Measurements from ENCODE around the gene HTRA1. TPM values are rescaled to one million over a fixed set of nuclear protein-coding genes. Genes with fewer than 3 reads are reported as not detected.

The HTRA1 gene
- total and polyA plus RNA-seq, 2 donors (not counting 1 experiment from before 2014, with no cell fraction given), result 109 to 216 TPM

DNA sequence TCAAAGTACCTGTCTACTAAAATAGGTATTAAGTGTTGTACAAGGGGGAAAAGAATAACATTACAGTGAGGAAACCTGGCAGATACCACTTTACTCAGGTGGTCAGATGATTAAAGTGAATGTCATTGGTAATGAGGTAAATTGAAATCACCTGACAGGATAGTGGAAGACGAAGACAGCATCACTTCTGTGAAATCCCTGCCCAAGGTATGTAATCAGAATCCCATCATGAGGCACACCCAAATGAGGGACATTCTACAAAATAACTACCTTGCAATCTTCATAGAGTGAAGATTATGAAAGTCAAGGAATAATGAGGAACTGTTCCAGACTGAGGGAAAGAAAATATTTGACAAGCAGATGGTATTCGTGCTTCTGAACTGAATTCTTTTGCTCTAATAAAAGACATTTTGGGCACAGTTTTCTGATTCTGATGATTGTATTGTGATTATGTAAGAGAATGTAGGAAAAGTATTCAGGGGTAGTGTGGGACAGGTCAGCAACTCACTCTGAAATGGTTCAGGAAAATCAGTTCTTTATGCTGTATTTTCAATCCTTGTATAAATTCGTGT lies 40.2 kb upstream of the HTRA1 start:
- no peaks in the 10 kb centered on the region for H3K27me3 ChIP-seq (ENCODE audit: control insufficient read depth, insufficient read depth, low read length)
- no peaks in the 10 kb centered on the region for H3K36me3 ChIP-seq (ENCODE audit: control insufficient read depth, insufficient read depth, low read length)
- no peaks in the 10 kb centered on the region for H3K9me3 ChIP-seq (ENCODE audit: control insufficient read depth, insufficient read depth, low read depth, low read length)
- H3K4me3 ChIP-seq (replicated peaks in 1 of 4; ENCODE audit: control extremely low read depth in 1 of 4, insufficient read depth in 1 of 4, low read depth in 3 of 4, low read length in 4 of 4), result no peak overlapping the region
- no peak overlapping the region for H2AFZ ChIP-seq (ENCODE audit: low read length)
- H3K27ac ChIP-seq (ENCODE audit: insufficient read depth, low read length), result peak overlapping the region; percentile 1
- no peaks in the 10 kb centered on the region for H3K79me2 ChIP-seq (ENCODE audit: control insufficient read depth, insufficient read depth, low read length)
- H3K9ac ChIP-seq (ENCODE audit: insufficient read depth, low read length), result no peak overlapping the region
- H3K4me2 ChIP-seq (ENCODE audit: extremely low read depth, insufficient read depth, low read length), result no peak overlapping the region
- TF ChIP-seq, protein P1, sequence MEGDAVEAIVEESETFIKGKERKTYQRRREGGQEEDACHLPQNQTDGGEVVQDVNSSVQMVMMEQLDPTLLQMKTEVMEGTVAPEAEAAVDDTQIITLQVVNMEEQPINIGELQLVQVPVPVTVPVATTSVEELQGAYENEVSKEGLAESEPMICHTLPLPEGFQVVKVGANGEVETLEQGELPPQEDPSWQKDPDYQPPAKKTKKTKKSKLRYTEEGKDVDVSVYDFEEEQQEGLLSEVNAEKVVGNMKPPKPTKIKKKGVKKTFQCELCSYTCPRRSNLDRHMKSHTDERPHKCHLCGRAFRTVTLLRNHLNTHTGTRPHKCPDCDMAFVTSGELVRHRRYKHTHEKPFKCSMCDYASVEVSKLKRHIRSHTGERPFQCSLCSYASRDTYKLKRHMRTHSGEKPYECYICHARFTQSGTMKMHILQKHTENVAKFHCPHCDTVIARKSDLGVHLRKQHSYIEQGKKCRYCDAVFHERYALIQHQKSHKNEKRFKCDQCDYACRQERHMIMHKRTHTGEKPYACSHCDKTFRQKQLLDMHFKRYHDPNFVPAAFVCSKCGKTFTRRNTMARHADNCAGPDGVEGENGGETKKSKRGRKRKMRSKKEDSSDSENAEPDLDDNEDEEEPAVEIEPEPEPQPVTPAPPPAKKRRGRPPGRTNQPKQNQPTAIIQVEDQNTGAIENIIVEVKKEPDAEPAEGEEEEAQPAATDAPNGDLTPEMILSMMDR (conservative IDR thresholded peaks at IDR 0.05 in 1 of 2, IDR thresholded peaks at IDR 0.05 in 1 of 2; ENCODE audit: low read depth in 1 of 2, low read length in 2 of 2), result no peak
- no peak for TF ChIP-seq EZH2 (IDR thresholded peaks at IDR 0.05; ENCODE audit: low read length, missing control alignments)
- no peak for DNase-seq (ENCODE audit: low read depth in 2 of 2)
- H4K20me1 ChIP-seq (ENCODE audit: control insufficient read depth, extremely low read depth, insufficient read depth, low read length), result no peaks in the 10 kb centered on the region
- peaks cover 9% of the 10 kb centered on the region for H3K4me1 ChIP-seq (ENCODE audit: control insufficient read depth, extremely low read depth, insufficient read depth, low read length)

DNA sequence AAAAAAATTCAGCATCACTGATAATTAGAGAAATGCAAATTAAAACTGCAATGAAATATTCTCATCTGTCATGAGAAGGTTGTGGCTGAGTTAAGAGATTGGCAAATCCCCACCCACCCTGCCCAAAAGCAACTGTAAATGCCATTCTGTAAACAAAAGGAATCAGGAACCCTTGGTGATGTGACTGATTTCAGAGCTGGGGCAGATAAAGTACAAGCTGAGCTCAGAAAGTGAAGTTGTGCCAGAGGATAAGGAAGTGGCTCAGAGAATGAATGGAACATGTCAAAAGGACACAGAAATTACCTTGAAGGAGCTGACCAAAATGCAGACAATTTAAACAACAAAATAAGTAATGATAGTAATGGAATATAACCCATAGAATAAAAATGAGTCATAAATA lies 39.6 kb upstream of the HTRA1 start:
- Histone ChIP-seq H2AFZ (ENCODE audit: low read length) (no peak overlapping the region), H3K36me3 (ENCODE audit: control insufficient read depth, insufficient read depth, low read length) (no peaks in the 10 kb centered on the region), H3K4me1 (ENCODE audit: control insufficient read depth, extremely low read depth, insufficient read depth, low read length) (peaks cover 9% of the 10 kb centered on the region), H3K27me3 (ENCODE audit: control insufficient read depth, insufficient read depth, low read length) (no peaks in the 10 kb centered on the region), H3K9me3 (ENCODE audit: control insufficient read depth, insufficient read depth, low read depth, low read length) (no peaks in the 10 kb centered on the region), H3K79me2 (ENCODE audit: control insufficient read depth, insufficient read depth, low read length) (no peaks in the 10 kb centered on the region), H3K4me2 (ENCODE audit: extremely low read depth, insufficient read depth, low read length) (no peak overlapping the region), H3K4me3 (replicated peaks in 1 of 4; ENCODE audit: control extremely low read depth in 1 of 4, insufficient read depth in 1 of 4, low read depth in 3 of 4, low read length in 4 of 4) (no peak overlapping the region), H3K9ac (ENCODE audit: insufficient read depth, low read length) (no peak overlapping the region), H4K20me1 (ENCODE audit: control insufficient read depth, extremely low read depth, insufficient read depth, low read length) (no peaks in the 10 kb centered on the region), H3K27ac (ENCODE audit: insufficient read depth, low read length) (no peak overlapping the region)
- no peak for TF ChIP-seq EZH2 (IDR thresholded peaks at IDR 0.05; ENCODE audit: low read length, missing control alignments)
- TF ChIP-seq, protein P1 (conservative IDR thresholded peaks at IDR 0.05 in 1 of 2, IDR thresholded peaks at IDR 0.05 in 1 of 2; ENCODE audit: low read depth in 1 of 2, low read length in 2 of 2), result no peak
- DNase-seq (ENCODE audit: low read depth in 2 of 2), result peak in 1 of 2 donors; percentile 8

DNA sequence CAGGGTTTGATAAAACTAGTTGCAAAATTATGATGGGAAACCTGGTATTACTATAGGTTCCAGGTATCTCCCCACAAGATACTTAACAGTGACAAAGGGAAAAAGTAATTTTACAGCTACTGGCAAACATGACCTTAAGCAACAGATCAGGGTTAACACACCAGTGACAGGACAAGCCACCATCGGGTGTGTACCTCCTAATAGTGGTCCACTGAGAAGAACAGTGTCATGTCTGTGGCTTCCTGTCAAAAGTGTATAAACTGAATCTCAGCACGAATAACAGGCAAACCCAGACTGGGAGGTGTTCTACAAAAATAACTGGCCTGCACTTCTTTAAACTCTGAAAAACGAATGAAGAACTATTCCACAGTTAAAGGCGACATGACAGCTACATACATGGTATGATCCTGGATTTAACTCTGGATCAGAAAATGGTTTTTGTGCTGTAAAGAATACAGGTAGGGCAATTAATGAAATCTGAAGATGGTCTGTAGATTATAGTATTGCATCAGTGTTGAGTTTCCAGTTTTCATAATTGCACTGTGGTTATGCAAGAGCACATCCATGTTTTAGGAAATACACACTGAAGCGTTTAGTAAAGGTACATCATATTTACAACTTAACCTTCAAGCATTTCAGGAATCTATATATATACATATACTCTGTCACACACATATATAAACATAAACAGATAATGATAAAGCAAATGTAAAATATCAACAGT lies 38.9 kb upstream of the HTRA1 start:
- Histone ChIP-seq H3K4me1 (ENCODE audit: control insufficient read depth, extremely low read depth, insufficient read depth, low read length) (peaks cover 9% of the 10 kb centered on the region), H3K9ac (ENCODE audit: insufficient read depth, low read length) (no peak overlapping the region), H3K27me3 (ENCODE audit: control insufficient read depth, insufficient read depth, low read length) (no peaks in the 10 kb centered on the region), H3K79me2 (ENCODE audit: control insufficient read depth, insufficient read depth, low read length) (no peaks in the 10 kb centered on the region), H2AFZ (ENCODE audit: low read length) (no peak overlapping the region), H3K36me3 (ENCODE audit: control insufficient read depth, insufficient read depth, low read length) (no peaks in the 10 kb centered on the region), H3K4me3 (replicated peaks in 1 of 4; ENCODE audit: control extremely low read depth in 1 of 4, insufficient read depth in 1 of 4, low read depth in 3 of 4, low read length in 4 of 4) (no peak overlapping the region), H3K27ac (ENCODE audit: insufficient read depth, low read length) (no peak overlapping the region), H4K20me1 (ENCODE audit: control insufficient read depth, extremely low read depth, insufficient read depth, low read length) (no peaks in the 10 kb centered on the region), H3K4me2 (ENCODE audit: extremely low read depth, insufficient read depth, low read length) (no peak overlapping the region), H3K9me3 (ENCODE audit: control insufficient read depth, insufficient read depth, low read depth, low read length) (no peaks in the 10 kb centered on the region)
- DNase-seq (ENCODE audit: low read depth in 2 of 2), result no peak
- TF ChIP-seq, protein P1 (conservative IDR thresholded peaks at IDR 0.05 in 1 of 2, IDR thresholded peaks at IDR 0.05 in 1 of 2; ENCODE audit: low read depth in 1 of 2, low read length in 2 of 2), result no peak
- TF ChIP-seq EZH2 (IDR thresholded peaks at IDR 0.05; ENCODE audit: low read length, missing control alignments), result no peak
